A549 (cell line): ENCODE measurements around the gene GALNT14. TPM values are rescaled to one million over a fixed set of nuclear protein-coding genes. Genes with fewer than 3 reads are reported as not detected.

ENCODE experiments used
- ATAC-seq, 2 experiments: fragments of 200-7000 bp in 1 of 2; fragments of >200 bp in 1 of 2; cut with Nextera tagmentation in 1 of 2; cut with Tn5 transposase in 1 of 2; 3 replicates each; pipeline versions ENCODE4 v1.8.0 to v1.9.1; 2018 to 2020; ENCODE audit warnings: mild to moderate bottlenecking in 1 of 2, moderate library complexity in 1 of 2
- CTCF ChIA-PET: fragments of 300-600 bp; sonication (Branson Sonifier 250); formaldehyde crosslinking; extraction: SDS; loops from one replicate; lab custom pipeline; 2021; ENCODE audit warnings: antibody characterized with exemption, inconsistent platforms; lab: Yijun Ruan, JAX
- POLR2A ChIA-PET: fragments of 350-600 bp; formaldehyde crosslinking; extraction: SDS; loops from one replicate; lab custom pipeline; 2021; ENCODE audit warnings: antibody characterized with exemption, inconsistent platforms; lab: Yijun Ruan, JAX
- DNase-seq, 2 experiments: peaks; one replicate each; pipeline versions ENCODE4 v3.0.0 to v3.0.0-alpha.2; 2011 to 2016; ENCODE audit warnings: low read depth in 1 of 2, low spot score in 1 of 2
- FAIRE-seq: peaks from 2 replicates; lab custom pipeline; 2011; peaks lifted over from hg19 to GRCh38; lab: Jason Lieb, UNC
- H3K27ac ChIP-seq, 2 experiments: fragments of >200 bp; sonication (Bioruptor Twin); formaldehyde crosslinking; 3 replicates each; pipeline ENCODE4 v1.5.1; 2016 to 2017
- H3K4me1 ChIP-seq: fragments of >200 bp; sonication (Bioruptor Twin); formaldehyde crosslinking; 3 replicates; pipeline ENCODE4 v1.6.1; 2016
- H3K4me2 ChIP-seq: fragments of >200 bp; sonication (Bioruptor Twin); formaldehyde crosslinking; 3 replicates; pipeline ENCODE4 v1.6.1; 2016
- H3K4me3 ChIP-seq: fragments of >200 bp; sonication (Bioruptor Twin); formaldehyde crosslinking; 3 replicates; pipeline ENCODE4 v1.5.1; 2016
- H3K9me3 ChIP-seq: fragments of >200 bp; sonication (Bioruptor Twin); formaldehyde crosslinking; 3 replicates; pipeline ENCODE4 v1.6.1; 2016
- CBX2 ChIP-seq: fragments of 200-600 bp; sonication (generic); IDR thresholded peaks from 2 replicates; pipeline ENCODE4 v1.6.1; 2016; ENCODE audit warnings: low read depth, mild to moderate bottlenecking, borderline replicate concordance
- CHD4 ChIP-seq: fragments of 200-600 bp; sonication (generic); IDR thresholded peaks from 2 replicates; pipeline ENCODE4 v1.6.1; 2016; ENCODE audit warnings: antibody characterized with exemption, mild to moderate bottlenecking, borderline replicate concordance
- EHF ChIP-seq: fragments of 250-450 bp; sonication (Bioruptor Pico); IDR thresholded peaks from 2 replicates; pipeline ENCODE4 v1.5.0; 2020; ENCODE audit warnings: mild to moderate bottlenecking
- EHMT2 ChIP-seq: fragments of 200-600 bp; sonication (generic); IDR thresholded peaks from 2 replicates; pipeline ENCODE4 v1.6.1; 2016; ENCODE audit warnings: antibody characterized with exemption, low read depth, mild to moderate bottlenecking, moderate library complexity
- ELK1 ChIP-seq: fragments of 150-350 bp; IDR thresholded peaks from 2 replicates; pipeline ENCODE4 v1.6.1; 2014; ENCODE audit warnings: low read depth, mild to moderate bottlenecking, low read length
- FOXS1 ChIP-seq: fragments of 250-450 bp; sonication (Bioruptor Pico); IDR thresholded peaks from 2 replicates; pipeline ENCODE4 v1.5.0; 2020; ENCODE audit warnings: mild to moderate bottlenecking, moderate library complexity
- GATA3 ChIP-seq: IDR thresholded peaks from 2 replicates; pipeline ENCODE4 v1.6.1; 2012; ENCODE audit warnings: borderline replicate concordance
- HEYL ChIP-seq: fragments of 250-450 bp; sonication (Bioruptor Pico); IDR thresholded peaks from 2 replicates; pipeline ENCODE4 v1.8.0; 2021; ENCODE audit warnings: mild to moderate bottlenecking, moderate library complexity
- HOXB13 ChIP-seq: fragments of 250-450 bp; sonication (Bioruptor Pico); IDR thresholded peaks from 2 replicates; pipeline ENCODE4 v1.5.0; 2020; ENCODE audit warnings: low read depth, mild to moderate bottlenecking, moderate library complexity
- KDM1A ChIP-seq: fragments of 200-600 bp; sonication (generic); IDR thresholded peaks from 2 replicates; pipeline ENCODE4 v1.6.1; 2016; ENCODE audit warnings: low read depth, mild to moderate bottlenecking
- MAFK ChIP-seq: fragments of 450-650 bp; IDR thresholded peaks from 2 replicates; pipeline ENCODE4 v1.6.1; 2014; ENCODE audit not compliant: partially characterized antibody
- MAX ChIP-seq: IDR thresholded peaks from 2 replicates; pipeline ENCODE4 v1.6.1; 2012
- NFE2L2 ChIP-seq: fragments of 150-350 bp; conservative IDR thresholded peaks from 2 replicates; pipeline ENCODE4 v1.6.1; 2014; ENCODE audit warnings: low read length
- NPAS2 ChIP-seq: fragments of 250-450 bp; sonication (Bioruptor Pico); IDR thresholded peaks from 2 replicates; pipeline ENCODE4 v1.8.0; 2022; ENCODE audit warnings: mild to moderate bottlenecking, moderate library complexity, borderline replicate concordance
- NR3C1 ChIP-seq: fragments of >200 bp; sonication (Bioruptor Twin); formaldehyde crosslinking; IDR thresholded peaks from 3 replicates; pipeline ENCODE4 v1.6.1; 2017
- PHF8 ChIP-seq: fragments of 200-600 bp; sonication (generic); IDR thresholded peaks from 2 replicates; pipeline ENCODE4 v1.6.1; 2016; ENCODE audit warnings: low read depth, mild to moderate bottlenecking, antibody characterized with exemption, moderate library complexity, borderline replicate concordance
- RARB ChIP-seq: fragments of 250-450 bp; sonication (Bioruptor Pico); IDR thresholded peaks from 2 replicates; pipeline ENCODE4 v1.8.0; 2021; ENCODE audit warnings: mild to moderate bottlenecking, moderate library complexity
- RNF2 ChIP-seq: fragments of 200-600 bp; sonication (generic); IDR thresholded peaks from 2 replicates; pipeline ENCODE4 v1.6.1; 2016; ENCODE audit warnings: low read depth, mild to moderate bottlenecking, antibody characterized with exemption, moderate library complexity, borderline replicate concordance
- TFCP2L1 ChIP-seq: fragments of 250-450 bp; sonication (Bioruptor Pico); IDR thresholded peaks from 2 replicates; pipeline ENCODE4 v1.5.0; 2021; ENCODE audit warnings: mild to moderate bottlenecking
- ZNF302 ChIP-seq: fragments of 250-450 bp; sonication (Bioruptor Pico); IDR thresholded peaks from 2 replicates; pipeline ENCODE4 v1.9.0; 2021; ENCODE audit warnings: inconsistent platforms, mild to moderate bottlenecking, moderate library complexity
- ZSCAN20 ChIP-seq: fragments of 250-450 bp; sonication (Bioruptor Pico); IDR thresholded peaks from 2 replicates; pipeline ENCODE4 v1.8.0; 2022; ENCODE audit warnings: mild to moderate bottlenecking, moderate library complexity
- WGBS: methylation state at CpG from one replicate; pipeline ENCODE4 v1.1.6; 2017; ENCODE audit errors: missing lambda C conversion rate; 5-methylcytosine and 5-hydroxymethylcytosine counted together
- polyA plus RNA-seq, 4 experiments: library from polyadenylated mRNA; depleted of rRNA in 3 of 4; stranded (reverse); fragments of >200 nt; fragmentation: RNase III in 1 of 4; extraction: RNeasy Plus Mini Kit Qiagen cat#74134 plus additional on column Dnase treatment in 1 of 4; gene quantifications; 2 replicates in 3 of 4; 3 replicates in 1 of 4; pipeline ENCODE4 v1.2.3, GENCODE V29; 2011 to 2017
- TF ChIP-seq, protein P1 (sequence below): fragments of >200 bp; sonication (Bioruptor Twin); formaldehyde crosslinking; IDR thresholded peaks from 3 replicates; pipeline ENCODE4 v1.6.1; 2016
- TF ChIP-seq, protein P2 (sequence below): fragments of 250-450 bp; sonication (Bioruptor Pico); IDR thresholded peaks from 2 replicates; pipeline ENCODE4 v1.5.0; 2021; ENCODE audit warnings: mild to moderate bottlenecking, moderate library complexity, borderline replicate concordance

The GALNT14 gene
- polyA plus RNA-seq, 2 of the 4 experiments (the other 2 are of a cell fraction) = 34.4 to 38.3 TPM

DNA sequence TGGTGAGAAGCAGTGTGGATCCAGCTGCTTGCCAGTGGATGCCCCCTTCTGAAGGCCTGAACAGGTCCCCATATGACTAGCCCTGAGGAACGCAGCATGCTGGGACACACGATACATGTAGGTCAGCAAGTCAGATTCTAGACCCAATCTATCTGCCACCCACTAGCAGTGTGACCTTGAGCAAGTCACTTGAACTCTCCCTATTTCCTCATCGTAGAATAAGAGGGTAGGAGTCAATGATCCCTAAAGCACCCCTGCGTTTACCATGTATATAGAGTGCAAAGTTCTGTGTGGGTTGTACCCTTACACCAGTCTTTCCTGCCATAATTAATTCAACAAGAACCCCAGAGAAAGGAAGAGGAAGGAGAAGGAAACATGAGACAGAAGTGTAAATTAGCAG, 123.7 kb downstream of the GALNT14 start:
- H3K9me3 ChIP-seq = no peaks in the 10 kb centered on the region
- no peaks in the 10 kb centered on the region for H3K4me1 ChIP-seq
- ATAC-seq (no peak), FAIRE-seq (no peak), DNase-seq (no peak)
- H3K4me3 ChIP-seq = no peak overlapping the region
- no peak overlapping the region for H3K4me2 ChIP-seq
- ChIA-PET POLR2A (interaction anchor here (0.6 kb wide), 1 partner anchor 868 kb away, joined by 3 read pairs; no protein-coding TSS in a partner anchor), CTCF (interaction anchor here (0.7 to 1.4 kb wide), 2 partner anchors 124 to 133 kb away, joined by 3 read pairs; partner anchors contain the start of gene GALNT14)
- WGBS = 86% methylated on average over 4 of the region's 4 CpGs
- TF ChIP-seq MAFK (no peak), EHF (CRISPR knock-in tag) (no peak), ZNF302 (no peak), NFE2L2 (no peak), GATA3 (no peak), EHMT2 (no peak), CHD4 (no peak)
- no peak overlapping the region for H3K27ac ChIP-seq

DNA sequence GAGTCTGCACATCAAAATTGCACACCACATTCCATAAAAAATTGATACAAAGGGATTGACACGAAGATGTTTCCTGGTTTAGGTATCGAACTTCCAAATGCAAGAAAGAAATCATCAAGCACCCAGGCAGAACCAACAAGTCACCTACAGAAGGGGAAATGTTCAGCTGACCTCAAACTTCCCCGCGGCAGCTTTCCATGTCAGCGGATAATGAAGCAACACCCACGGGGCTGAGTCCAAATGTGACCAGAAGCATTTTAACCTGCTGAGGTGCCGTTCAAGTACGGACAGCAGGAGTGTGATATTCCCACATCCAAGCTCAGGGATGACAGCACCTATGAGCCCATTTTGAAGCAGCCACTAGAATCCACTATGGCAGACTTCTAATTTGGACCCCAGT, 124.9 kb downstream of the GALNT14 start:
- FAIRE-seq = no peak
- ATAC-seq = no peak

DNA sequence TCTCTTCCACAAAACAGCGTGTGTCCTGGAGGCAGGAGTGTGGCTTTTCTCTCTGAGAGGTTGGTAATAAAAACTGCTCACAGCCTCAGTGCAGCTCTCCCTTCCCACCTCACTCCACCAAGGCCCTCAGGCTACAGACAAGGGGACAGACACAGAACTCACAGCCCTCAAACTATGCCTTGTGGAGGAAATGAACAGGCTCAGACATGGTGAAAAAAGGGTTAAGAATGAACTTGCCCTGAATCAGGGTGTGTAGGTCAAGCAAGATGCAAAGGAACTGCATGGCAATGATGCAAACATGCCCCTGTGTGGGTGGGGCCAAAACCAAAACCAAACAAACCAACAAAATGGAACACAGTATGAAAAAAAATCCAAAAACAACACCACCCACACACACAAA, 125.8 kb downstream of the GALNT14 start:
- Histone ChIP-seq H3K4me2 (no peak overlapping the region), H3K4me3 (no peak overlapping the region), H3K4me1 (no peaks in the 10 kb centered on the region), H3K9me3 (no peaks in the 10 kb centered on the region), H3K27ac (no peak overlapping the region)
- ChIA-PET CTCF (interaction anchor here (0.6 kb wide), 2 partner anchors 324 to 581 kb away, joined by 3 read pairs; no protein-coding TSS in a partner anchor), POLR2A (no interaction called here)
- FAIRE-seq (no peak), ATAC-seq (no peak), DNase-seq (no peak)
- TF ChIP-seq ZSCAN20 (no peak), EHMT2 (no peak)
- TF ChIP-seq, protein P1, sequence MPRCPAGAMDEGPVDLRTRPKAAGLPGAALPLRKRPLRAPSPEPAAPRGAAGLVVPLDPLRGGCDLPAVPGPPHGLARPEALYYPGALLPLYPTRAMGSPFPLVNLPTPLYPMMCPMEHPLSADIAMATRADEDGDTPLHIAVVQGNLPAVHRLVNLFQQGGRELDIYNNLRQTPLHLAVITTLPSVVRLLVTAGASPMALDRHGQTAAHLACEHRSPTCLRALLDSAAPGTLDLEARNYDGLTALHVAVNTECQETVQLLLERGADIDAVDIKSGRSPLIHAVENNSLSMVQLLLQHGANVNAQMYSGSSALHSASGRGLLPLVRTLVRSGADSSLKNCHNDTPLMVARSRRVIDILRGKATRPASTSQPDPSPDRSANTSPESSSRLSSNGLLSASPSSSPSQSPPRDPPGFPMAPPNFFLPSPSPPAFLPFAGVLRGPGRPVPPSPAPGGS = no peak
- WGBS = 90% methylated on average over 1 of the region's 1 CpG

More for the DNA sequence above, 124.9 kb downstream of the GALNT14 start:
- Histone ChIP-seq H3K27ac (no peak overlapping the region), H3K9me3 (no peaks in the 10 kb centered on the region)
- CTCF ChIA-PET = interaction anchor here (1.0 to 1.4 kb wide), 2 partner anchors 20 to 125 kb away, joined by 3 read pairs; partner anchors contain the start of gene GALNT14
- POLR2A ChIA-PET = no interaction called here
- TF ChIP-seq ZNF302 = no peak
- TF ChIP-seq EHF (CRISPR knock-in tag) = no peak
- no peak for TF ChIP-seq PHF8
- no peak for TF ChIP-seq KDM1A
- TF ChIP-seq MAFK = no peak
- TF ChIP-seq MAX = no peak
- TF ChIP-seq CHD4 = no peak
- TF ChIP-seq NR3C1 = no peak
- no peak for TF ChIP-seq CBX2
- no peak for TF ChIP-seq HEYL
- TF ChIP-seq RNF2 = no peak
- no peak for TF ChIP-seq ELK1
- TF ChIP-seq, protein P2, sequence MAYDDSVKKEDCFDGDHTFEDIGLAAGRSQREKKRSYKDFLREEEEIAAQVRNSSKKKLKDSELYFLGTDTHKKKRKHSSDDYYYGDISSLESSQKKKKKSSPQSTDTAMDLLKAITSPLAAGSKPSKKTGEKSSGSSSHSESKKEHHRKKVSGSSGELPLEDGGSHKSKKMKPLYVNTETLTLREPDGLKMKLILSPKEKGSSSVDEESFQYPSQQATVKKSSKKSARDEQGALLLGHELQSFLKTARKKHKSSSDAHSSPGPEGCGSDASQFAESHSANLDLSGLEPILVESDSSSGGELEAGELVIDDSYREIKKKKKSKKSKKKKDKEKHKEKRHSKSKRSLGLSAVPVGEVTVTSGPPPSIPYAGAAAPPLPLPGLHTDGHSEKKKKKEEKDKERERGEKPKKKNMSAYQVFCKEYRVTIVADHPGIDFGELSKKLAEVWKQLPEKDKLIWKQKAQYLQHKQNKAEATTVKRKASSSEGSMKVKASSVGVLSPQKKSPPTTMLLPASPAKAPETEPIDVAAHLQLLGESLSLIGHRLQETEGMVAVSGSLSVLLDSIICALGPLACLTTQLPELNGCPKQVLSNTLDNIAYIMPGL = no peak
- no peak for TF ChIP-seq FOXS1 (CRISPR knock-in tag)
- no peak for TF ChIP-seq EHMT2
- TF ChIP-seq RARB (CRISPR knock-in tag) = no peak
- TF ChIP-seq HOXB13 = no peak
- no peak for TF ChIP-seq NPAS2
- no peak for TF ChIP-seq TFCP2L1 (CRISPR knock-in tag)
- TF ChIP-seq, all 56 proteins: peak for 0
- no peaks in the 10 kb centered on the region for H3K4me1 ChIP-seq
- no peak overlapping the region for H3K4me3 ChIP-seq
- DNase-seq = no peak
- WGBS = 88% methylated on average over 8 of the region's 8 CpGs
- no peak overlapping the region for H3K4me2 ChIP-seq
